Uterus (tissue), 4 donors: ENCODE data around the gene MSH3. TPM values are rescaled to one million over a fixed set of nuclear protein-coding genes. Genes with fewer than 3 reads are reported as not detected.

Experiments
- DNase-seq, 2 donors: peaks; one replicate each; pipeline ENCODE4 v3.0.0-alpha.2; 2019 to 2020
- H3K27ac ChIP-seq, 2 donors: fragments of 200-600 bp; sonication (generic); 1 replicate in 1 of 2; 2 replicates in 1 of 2; pipeline ENCODE4 v1.5.1; 2016 to 2018
- H3K27me3 ChIP-seq, 2 donors: fragments of 200-600 bp; sonication (generic); one replicate each; pipeline ENCODE4 v1.5.1; 2018 to 2019; ENCODE audit warnings: control low read depth in 1 of 2
- H3K36me3 ChIP-seq, 2 donors: fragments of 200-600 bp; sonication (generic); one replicate each; pipeline ENCODE4 v1.5.1; 2019; ENCODE audit warnings: control low read depth in 1 of 2
- H3K4me1 ChIP-seq, 2 donors: fragments of 200-600 bp; sonication (generic); one replicate each; pipeline ENCODE4 v1.5.1; 2018 to 2019; ENCODE audit warnings: control low read depth in 1 of 2
- H3K4me3 ChIP-seq, 2 donors: fragments of 200-600 bp; sonication (generic); 1 replicate in 1 of 2; 2 replicates in 1 of 2; pipeline ENCODE4 v1.5.1; 2018 to 2019; ENCODE audit warnings: mild to moderate bottlenecking in 1 of 2
- H3K9me3 ChIP-seq, 2 donors: fragments of 200-600 bp; sonication (generic); one replicate each; pipeline ENCODE4 v1.5.1; 2019; ENCODE audit warnings: control low read depth in 1 of 2
- CTCF ChIP-seq, 4 experiments: fragments of 200-600 bp in 2 of 4; fragments of 450-650 bp in 2 of 4; sonication (generic) in 2 of 4; IDR thresholded peaks; one replicate each; pipeline ENCODE4 v1.5.1; 2016 to 2019; ENCODE audit warnings: antibody characterized with exemption in 4 of 4, mild to moderate bottlenecking in 2 of 4, moderate library complexity in 1 of 4
- POLR2A ChIP-seq, 2 donors: fragments of 450-650 bp; IDR thresholded peaks; one replicate each; pipeline ENCODE4 v1.6.1; 2016; ENCODE audit warnings: antibody characterized with exemption in 2 of 2, mild to moderate bottlenecking in 1 of 2, moderate library complexity in 1 of 2
- intact Hi-C: fragments of 100-400 bp; cut with DNase I; formaldehyde crosslinking; loops from one replicate; pipeline ENCODE4 v1.15.1; 2023; ENCODE audit warnings: low total_unique reads
- total RNA-seq, 4 donors: library from RNA; depleted of rRNA in 3 of 4; stranded (reverse); fragments of >200 nt in 3 of 4; gene quantifications; one replicate each; pipeline versions ENCODE4 v1.1.0 to v1.2.4, GENCODE V29; 2014 to 2023
- donor health status: DM: yes; HTN: yes; CAD: no.

MSH3 gene
- total RNA-seq, 4 donors from 2014 or later = 6.4 to 34.3 (median 16.3) TPM

GRCh38 chr5:80715887-80716286 is 61.4 kb downstream of the MSH3 start:
- H3K36me3 ChIP-seq = no peaks in the 10 kb centered on the region
- intact Hi-C loops = no loop called here
- H3K4me3 ChIP-seq = no peak overlapping the region
- H3K4me1 ChIP-seq = no peaks in the 10 kb centered on the region
- no peak for DNase-seq
- no peak for TF ChIP-seq CTCF (IDR thresholded peaks at IDR 0.05)
- TF ChIP-seq POLR2A (IDR thresholded peaks at IDR 0.05) = no peak
- no peaks in the 10 kb centered on the region for H3K9me3 ChIP-seq
- no peak overlapping the region for H3K27ac ChIP-seq
- H3K27me3 ChIP-seq = no peaks in the 10 kb centered on the region

- H3K36me3 ChIP-seq = no peaks in the 10 kb centered on the region
- no peaks in the 10 kb centered on the region for H3K9me3 ChIP-seq
- DNase-seq = no peak
- TF ChIP-seq CTCF (IDR thresholded peaks at IDR 0.05) = no peak
- no peaks in the 10 kb centered on the region for H3K4me1 ChIP-seq
- no peaks in the 10 kb centered on the region for H3K27me3 ChIP-seq
- H3K27ac ChIP-seq = no peak overlapping the region
- H3K4me3 ChIP-seq = no peak overlapping the region
- intact Hi-C loops = no loop called here
These were observed 65.7 kb downstream of the MSH3 start for GRCh38 chr5:80720181-80720580.

DNA sequence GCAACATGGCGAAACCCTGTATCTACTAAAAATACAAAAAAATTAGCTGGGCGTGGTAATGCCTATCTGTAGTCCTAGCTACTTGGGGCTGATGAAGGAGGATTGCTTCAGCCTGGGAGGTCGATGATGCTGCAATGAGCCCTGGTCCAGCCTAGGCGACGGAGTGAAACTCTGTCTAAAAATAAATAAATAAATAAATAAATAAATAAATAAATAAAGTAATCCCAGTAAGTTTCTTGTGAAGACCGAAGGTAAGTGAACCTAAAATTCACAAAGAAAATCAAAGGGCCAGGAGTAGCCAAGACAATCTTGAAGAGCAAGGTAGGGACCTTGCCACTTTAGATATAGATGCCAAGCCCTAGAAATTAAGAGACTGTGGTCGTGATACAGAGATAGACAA is 68.5 kb downstream of the MSH3 start:
- Histone ChIP-seq H3K4me3 (no peak overlapping the region), H3K4me1 (no peaks in the 10 kb centered on the region), H3K27ac (no peak overlapping the region), H3K27me3 (no peaks in the 10 kb centered on the region), H3K36me3 (no peaks in the 10 kb centered on the region), H3K9me3 (no peaks in the 10 kb centered on the region)
- no peak for DNase-seq
- intact Hi-C loops = no loop called here
- no peak for TF ChIP-seq CTCF (IDR thresholded peaks at IDR 0.05)
- TF ChIP-seq POLR2A (IDR thresholded peaks at IDR 0.05) = no peak

- H3K27ac ChIP-seq = no peak overlapping the region
- DNase-seq = no peak
- H3K9me3 ChIP-seq = no peaks in the 10 kb centered on the region
- no peaks in the 10 kb centered on the region for H3K4me1 ChIP-seq
- H3K4me3 ChIP-seq = no peak overlapping the region
- no peak for TF ChIP-seq POLR2A (IDR thresholded peaks at IDR 0.05)
- no peak for TF ChIP-seq CTCF (IDR thresholded peaks at IDR 0.05)
- no peaks in the 10 kb centered on the region for H3K36me3 ChIP-seq
- H3K27me3 ChIP-seq = no peaks in the 10 kb centered on the region
- intact Hi-C loops = no loop called here
These were observed 71.0 kb downstream of the MSH3 start for GRCh38 chr5:80725446-80725845.

- H3K4me1 ChIP-seq = no peaks in the 10 kb centered on the region
- H3K27ac ChIP-seq = no peak overlapping the region
- intact Hi-C loops = no loop called here
- H3K4me3 ChIP-seq = no peak overlapping the region
- no peak for DNase-seq
- H3K36me3 ChIP-seq = no peaks in the 10 kb centered on the region
- no peak for TF ChIP-seq POLR2A (IDR thresholded peaks at IDR 0.05)
- no peak for TF ChIP-seq CTCF (IDR thresholded peaks at IDR 0.05)
- no peaks in the 10 kb centered on the region for H3K27me3 ChIP-seq
- H3K9me3 ChIP-seq = no peaks in the 10 kb centered on the region
These were observed 82.3 kb downstream of the MSH3 start for GRCh38 chr5:80736730-80737129.
